ENCODE results near the gene RANBP10. TPM values are rescaled to one million over a fixed set of nuclear protein-coding genes. Genes with fewer than 3 reads are reported as not detected.

The RANBP10 gene
- total RNA-seq, 2 donors from 2014 or later, result 11.1 to 22.8 TPM

- TF ChIP-seq, protein P1, sequence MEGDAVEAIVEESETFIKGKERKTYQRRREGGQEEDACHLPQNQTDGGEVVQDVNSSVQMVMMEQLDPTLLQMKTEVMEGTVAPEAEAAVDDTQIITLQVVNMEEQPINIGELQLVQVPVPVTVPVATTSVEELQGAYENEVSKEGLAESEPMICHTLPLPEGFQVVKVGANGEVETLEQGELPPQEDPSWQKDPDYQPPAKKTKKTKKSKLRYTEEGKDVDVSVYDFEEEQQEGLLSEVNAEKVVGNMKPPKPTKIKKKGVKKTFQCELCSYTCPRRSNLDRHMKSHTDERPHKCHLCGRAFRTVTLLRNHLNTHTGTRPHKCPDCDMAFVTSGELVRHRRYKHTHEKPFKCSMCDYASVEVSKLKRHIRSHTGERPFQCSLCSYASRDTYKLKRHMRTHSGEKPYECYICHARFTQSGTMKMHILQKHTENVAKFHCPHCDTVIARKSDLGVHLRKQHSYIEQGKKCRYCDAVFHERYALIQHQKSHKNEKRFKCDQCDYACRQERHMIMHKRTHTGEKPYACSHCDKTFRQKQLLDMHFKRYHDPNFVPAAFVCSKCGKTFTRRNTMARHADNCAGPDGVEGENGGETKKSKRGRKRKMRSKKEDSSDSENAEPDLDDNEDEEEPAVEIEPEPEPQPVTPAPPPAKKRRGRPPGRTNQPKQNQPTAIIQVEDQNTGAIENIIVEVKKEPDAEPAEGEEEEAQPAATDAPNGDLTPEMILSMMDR (IDR thresholded peaks at IDR 0.05), result no peak
- no peak for TF ChIP-seq POLR2AphosphoS5 (IDR thresholded peaks at IDR 0.05)
- TF ChIP-seq POLR2A (IDR thresholded peaks at IDR 0.05), result no peak
- no peak for DNase-seq (ENCODE audit: low spot score)
- Histone ChIP-seq H3K4me3 (no peak overlapping the region), H3K4me1 (replicated peaks) (no peaks in the 10 kb centered on the region), H3K36me3 (no peaks in the 10 kb centered on the region), H3K27me3 (replicated peaks; ENCODE audit: insufficient read depth) (no peaks in the 10 kb centered on the region), H3K27ac (no peak overlapping the region), H3K9me3 (no peaks in the 10 kb centered on the region)
- 83% methylated on average over 5 of the region's 5 CpGs for WGBS
- intact Hi-C loops (cut with DNase I), result no loop called here
Measured at GRCh38 chr16:67713647-67714273, 92.6 kb downstream of the RANBP10 start.

- TF ChIP-seq, protein P1 (IDR thresholded peaks at IDR 0.05), result no peak
- TF ChIP-seq POLR2A (IDR thresholded peaks at IDR 0.05) (no peak), POLR2AphosphoS5 (IDR thresholded peaks at IDR 0.05) (no peak)
- no peaks in the 10 kb centered on the region for H3K4me1 ChIP-seq (replicated peaks)
- DNase-seq (ENCODE audit: low spot score), result no peak
- no peak overlapping the region for H3K4me3 ChIP-seq
- no peak overlapping the region for H3K27ac ChIP-seq
- no peaks in the 10 kb centered on the region for H3K27me3 ChIP-seq (replicated peaks; ENCODE audit: insufficient read depth)
- WGBS, result 90% methylated on average over 6 of the region's 6 CpGs
- no peaks in the 10 kb centered on the region for H3K9me3 ChIP-seq
- no peaks in the 10 kb centered on the region for H3K36me3 ChIP-seq
- intact Hi-C loops (cut with DNase I), result no loop called here
Measured at GRCh38 chr16:67710607-67711006, 95.8 kb downstream of the RANBP10 start.

GRCh38 chr16:67709050-67709449 is 97.3 kb downstream of the RANBP10 start:
- no peaks in the 10 kb centered on the region for H3K27me3 ChIP-seq (replicated peaks; ENCODE audit: insufficient read depth)
- intact Hi-C loops (cut with DNase I), result no loop called here
- no peak overlapping the region for H3K27ac ChIP-seq
- no peak overlapping the region for H3K4me3 ChIP-seq
- DNase-seq (ENCODE audit: low spot score), result no peak
- H3K4me1 ChIP-seq (replicated peaks), result no peaks in the 10 kb centered on the region
- TF ChIP-seq, protein P1 (IDR thresholded peaks at IDR 0.05), result no peak
- TF ChIP-seq POLR2AphosphoS5 (IDR thresholded peaks at IDR 0.05) (no peak), POLR2A (IDR thresholded peaks at IDR 0.05) (no peak)
- no peaks in the 10 kb centered on the region for H3K9me3 ChIP-seq
- WGBS, result 100% methylated on average over 1 of the region's 1 CpG
- H3K36me3 ChIP-seq, result no peaks in the 10 kb centered on the region

DNA sequence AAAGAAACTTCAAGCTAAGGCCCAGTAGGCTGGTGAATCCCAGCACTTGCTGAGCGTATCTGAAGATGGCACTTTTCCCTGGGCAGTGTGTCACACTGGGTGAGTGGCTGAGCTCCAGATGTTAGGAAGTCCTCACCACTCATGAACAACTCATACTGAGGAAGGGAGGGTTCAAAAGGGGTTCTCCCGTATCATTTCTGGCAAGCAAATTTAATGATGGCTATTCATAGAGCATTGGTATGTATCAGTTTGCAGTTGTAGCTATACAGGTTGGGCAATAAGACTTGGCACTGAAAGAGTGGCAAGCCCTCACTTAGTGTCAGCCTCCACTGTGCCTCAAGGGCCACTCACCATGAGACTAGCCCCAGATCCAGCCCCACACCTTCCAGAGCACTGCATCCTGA is 98.0 kb downstream of the RANBP10 start:
- Histone ChIP-seq H3K4me3 (no peak overlapping the region), H3K4me1 (replicated peaks) (no peaks in the 10 kb centered on the region), H3K27ac (no peak overlapping the region), H3K27me3 (replicated peaks; ENCODE audit: insufficient read depth) (no peaks in the 10 kb centered on the region), H3K36me3 (no peaks in the 10 kb centered on the region), H3K9me3 (no peaks in the 10 kb centered on the region)
- DNase-seq (ENCODE audit: low spot score), result no peak
- intact Hi-C loops (cut with DNase I), result no loop called here
- 77% methylated on average over 2 of the region's 2 CpGs for WGBS
- TF ChIP-seq POLR2A (IDR thresholded peaks at IDR 0.05) (no peak), POLR2AphosphoS5 (IDR thresholded peaks at IDR 0.05) (no peak)
- TF ChIP-seq, protein P1 (IDR thresholded peaks at IDR 0.05), result no peak

DNA sequence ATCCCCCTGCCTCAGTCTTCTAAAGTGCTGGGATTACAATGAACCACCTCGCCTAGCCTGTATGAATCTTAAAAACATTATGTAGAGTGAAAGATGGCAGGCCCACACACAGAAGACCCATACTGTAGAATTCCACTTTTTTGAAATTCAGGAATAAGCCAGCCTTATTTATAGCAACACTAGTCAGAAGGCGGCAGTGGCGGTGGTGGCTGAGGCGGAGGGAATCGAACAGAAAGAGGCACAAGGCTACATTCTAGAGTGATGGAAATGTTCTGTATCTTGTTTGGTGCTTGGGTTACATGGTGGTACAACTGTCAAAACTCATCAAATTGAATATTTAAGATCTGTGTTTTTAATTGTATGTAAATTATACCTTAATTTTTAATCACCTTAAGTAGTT is 98.6 kb downstream of the RANBP10 start:
- TF ChIP-seq POLR2A (IDR thresholded peaks at IDR 0.05) (no peak), POLR2AphosphoS5 (IDR thresholded peaks at IDR 0.05) (no peak)
- TF ChIP-seq, protein P1 (IDR thresholded peaks at IDR 0.05), result no peak
- no peak overlapping the region for H3K4me3 ChIP-seq
- H3K27ac ChIP-seq, result no peak overlapping the region
- no peaks in the 10 kb centered on the region for H3K9me3 ChIP-seq
- no peak for DNase-seq (ENCODE audit: low spot score)
- 99% methylated on average over 5 of the region's 5 CpGs for WGBS
- no peaks in the 10 kb centered on the region for H3K27me3 ChIP-seq (replicated peaks; ENCODE audit: insufficient read depth)
- H3K36me3 ChIP-seq, result no peaks in the 10 kb centered on the region
- no peaks in the 10 kb centered on the region for H3K4me1 ChIP-seq (replicated peaks)
- intact Hi-C loops (cut with DNase I), result no loop called here
